GM18520 (cell line): Measurements from ENCODE around the gene TMIE.

Experiments used
- ATAC-seq: cut with Tn5 transposase; IDR thresholded peaks from one replicate; pipeline ENCODE4 v1.9.1; 2021; ENCODE audit not compliant: unreplicated experiment

The TMIE gene

GRCh38 chr3:46701181-46701939, at the start of gene TMIE:
Gene TMIE, plus strand, starts transcription at chr3:46701392. Its CDS starts 96 bp downstream, at chr3:46701488.
- ATAC-seq = no peak

GRCh38 chr3:46655271-46655670, 45.9 kb upstream of the TMIE start:
- ATAC-seq = no peak

GRCh38 chr3:46656778-46657556, 44.2 kb upstream of the TMIE start:
- no peak for ATAC-seq

- no peak for ATAC-seq
These were observed 41.9 kb upstream of the TMIE start for GRCh38 chr3:46659285-46659684.

- no peak for ATAC-seq
These were observed 41.2 kb upstream of the TMIE start for GRCh38 chr3:46660003-46660402.

- no peak for ATAC-seq
These were observed 40.4 kb upstream of the TMIE start for GRCh38 chr3:46660543-46661523.

- no peak for ATAC-seq
These were observed 39.1 kb upstream of the TMIE start for GRCh38 chr3:46661776-46662766.

GRCh38 chr3:46662771-46663551, 38.2 kb upstream of the TMIE start:
- no peak for ATAC-seq

GRCh38 chr3:46663591-46664135, 37.5 kb upstream of the TMIE start:
- ATAC-seq = no peak

- ATAC-seq = no peak
These were observed 36.8 kb upstream of the TMIE start for GRCh38 chr3:46664188-46664970.

- ATAC-seq = no peak
These were observed 36.0 kb upstream of the TMIE start for GRCh38 chr3:46664971-46665762.

GRCh38 chr3:46665763-46666452, 35.3 kb upstream of the TMIE start:
- no peak for ATAC-seq

GRCh38 chr3:46666453-46666845, 34.7 kb upstream of the TMIE start:
- no peak for ATAC-seq

GRCh38 chr3:46667061-46667621, 34.1 kb upstream of the TMIE start:
- ATAC-seq = no peak

GRCh38 chr3:46667657-46668056, 33.5 kb upstream of the TMIE start:
- ATAC-seq = no peak

GRCh38 chr3:46668116-46668515, 33.1 kb upstream of the TMIE start:
- no peak for ATAC-seq
